Mesothelial cell of epicardium (in vitro differentiated cells): Measurements from ENCODE around the gene ST8SIA3. TPM values are rescaled to one million over a fixed set of nuclear protein-coding genes. Genes with fewer than 3 reads are reported as not detected.
A peak's percentile ranks its signal among the peaks of the same experiment; 100 is the strongest.

Source experiments
- DNase-seq, 2 experiments: peaks; one replicate each; pipeline ENCODE4 v3.0.0; 2021; ENCODE audit warnings: low spot score in 2 of 2; ENCODE audit not compliant: unreplicated experiment in 2 of 2
- H3K27ac Mint-ChIP-seq: 2 replicates; pipeline ENCODE4 v1.8.0; 2021; ENCODE audit warnings: mixed read lengths
- H3K27me3 Mint-ChIP-seq: 2 replicates; pipeline ENCODE4 v1.8.0; 2021; ENCODE audit warnings: low read depth, mixed read lengths
- H3K36me3 Mint-ChIP-seq: 2 replicates; pipeline ENCODE4 v1.8.0; 2021; ENCODE audit warnings: mixed read lengths
- H3K4me1 Mint-ChIP-seq: 2 replicates; pipeline ENCODE4 v1.8.0; 2021; ENCODE audit warnings: mixed read lengths
- H3K4me3 Mint-ChIP-seq: 2 replicates; pipeline ENCODE4 v1.8.0; 2021; ENCODE audit warnings: mild to moderate bottlenecking, moderate library complexity, mixed read lengths
- H3K9me3 Mint-ChIP-seq: 2 replicates; pipeline ENCODE4 v1.8.0; 2021; ENCODE audit warnings: mixed read lengths
- total RNA-seq: library from RNA; stranded (reverse); gene quantifications from 3 replicates; pipeline ENCODE4 v1.2.1, GENCODE V29; 2021
- TF ChIP-seq, protein P1 (sequence below): fragments of 200-600 bp; sonication (generic); IDR thresholded peaks from one replicate; pipeline ENCODE4 v1.5.0; 2021; ENCODE audit warnings: antibody characterized with exemption; ENCODE audit not compliant: unreplicated experiment

ST8SIA3 gene
- total RNA-seq, 1 donor from 2014 or later, result not detected

DNA sequence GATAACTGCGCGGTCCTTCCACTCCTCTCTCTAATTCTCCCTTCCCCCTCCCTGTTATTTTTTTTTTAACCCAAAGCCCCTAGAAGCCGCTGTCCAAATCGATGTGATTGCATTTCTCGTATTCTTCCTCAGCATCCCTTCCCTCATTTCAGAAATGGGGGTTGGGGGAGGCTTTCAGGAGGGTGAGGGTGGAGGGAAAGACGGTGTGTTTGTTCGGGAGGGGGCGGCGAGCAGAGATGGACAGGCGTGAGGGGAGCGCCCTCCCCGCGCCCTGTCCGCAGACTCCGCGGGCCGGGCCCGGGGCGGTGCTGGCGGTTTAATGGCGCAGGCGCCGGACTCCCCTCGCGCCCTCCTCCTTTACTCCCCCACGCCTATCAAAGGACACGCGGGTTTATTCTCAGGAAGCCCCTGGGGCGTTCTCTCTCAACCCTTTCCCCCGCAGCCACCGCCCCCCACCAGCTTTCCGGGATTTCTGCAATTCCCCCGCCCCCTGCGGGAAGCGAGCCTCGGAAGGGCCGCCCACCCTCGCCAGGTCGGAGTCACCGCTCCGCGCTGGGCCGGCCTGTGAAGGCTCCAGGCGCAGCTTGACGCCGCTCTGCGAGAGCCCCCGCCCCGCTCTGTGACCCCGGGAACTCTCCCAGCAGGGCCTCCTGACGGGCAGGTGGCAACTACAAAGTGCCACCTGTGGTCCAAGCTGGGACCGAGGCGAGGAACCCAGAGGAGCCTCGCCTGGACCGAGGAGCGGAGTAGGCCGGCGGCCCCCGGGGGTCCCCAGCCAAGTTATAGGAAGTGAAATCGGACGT is 981 bp downstream of the ST8SIA3 start:
- peaks cover 3% of the 10 kb centered on the region for H3K9me3 Mint-ChIP-seq
- no peak overlapping the region for H3K27ac Mint-ChIP-seq
- peaks cover 93% of the 10 kb centered on the region for H3K27me3 Mint-ChIP-seq
- peaks cover 10% of the 10 kb centered on the region for H3K4me1 Mint-ChIP-seq
- peak overlapping the region; percentile 26 for H3K4me3 Mint-ChIP-seq
- no peaks in the 10 kb centered on the region for H3K36me3 Mint-ChIP-seq
- TF ChIP-seq, protein P1, sequence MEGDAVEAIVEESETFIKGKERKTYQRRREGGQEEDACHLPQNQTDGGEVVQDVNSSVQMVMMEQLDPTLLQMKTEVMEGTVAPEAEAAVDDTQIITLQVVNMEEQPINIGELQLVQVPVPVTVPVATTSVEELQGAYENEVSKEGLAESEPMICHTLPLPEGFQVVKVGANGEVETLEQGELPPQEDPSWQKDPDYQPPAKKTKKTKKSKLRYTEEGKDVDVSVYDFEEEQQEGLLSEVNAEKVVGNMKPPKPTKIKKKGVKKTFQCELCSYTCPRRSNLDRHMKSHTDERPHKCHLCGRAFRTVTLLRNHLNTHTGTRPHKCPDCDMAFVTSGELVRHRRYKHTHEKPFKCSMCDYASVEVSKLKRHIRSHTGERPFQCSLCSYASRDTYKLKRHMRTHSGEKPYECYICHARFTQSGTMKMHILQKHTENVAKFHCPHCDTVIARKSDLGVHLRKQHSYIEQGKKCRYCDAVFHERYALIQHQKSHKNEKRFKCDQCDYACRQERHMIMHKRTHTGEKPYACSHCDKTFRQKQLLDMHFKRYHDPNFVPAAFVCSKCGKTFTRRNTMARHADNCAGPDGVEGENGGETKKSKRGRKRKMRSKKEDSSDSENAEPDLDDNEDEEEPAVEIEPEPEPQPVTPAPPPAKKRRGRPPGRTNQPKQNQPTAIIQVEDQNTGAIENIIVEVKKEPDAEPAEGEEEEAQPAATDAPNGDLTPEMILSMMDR, result no peak
- no peak for DNase-seq

GRCh38 chr18:57353940-57354461 is 1.6 kb downstream of the ST8SIA3 start:
- Mint-ChIP-seq H3K4me1 (peaks cover 10% of the 10 kb centered on the region), H3K27ac (no peak overlapping the region), H3K36me3 (no peaks in the 10 kb centered on the region), H3K4me3 (peak overlapping the region; percentile 41), H3K27me3 (peaks cover 94% of the 10 kb centered on the region), H3K9me3 (peaks cover 3% of the 10 kb centered on the region)
- peak; percentile 58 to 84 for DNase-seq
- TF ChIP-seq, protein P1, result no peak

- no peak for DNase-seq
- TF ChIP-seq, protein P1, result no peak
- Mint-ChIP-seq H3K4me1 (no peaks in the 10 kb centered on the region), H3K4me3 (no peak overlapping the region), H3K9me3 (peaks cover 3% of the 10 kb centered on the region), H3K27ac (no peak overlapping the region), H3K27me3 (peaks cover 88% of the 10 kb centered on the region), H3K36me3 (no peaks in the 10 kb centered on the region)
Measured at GRCh38 chr18:57359433-57359832, 7.1 kb downstream of the ST8SIA3 start.

- no peak for DNase-seq
- TF ChIP-seq, protein P1, result no peak
- Mint-ChIP-seq H3K27me3 (peaks cover 74% of the 10 kb centered on the region), H3K4me1 (no peaks in the 10 kb centered on the region), H3K4me3 (no peak overlapping the region), H3K27ac (no peak overlapping the region), H3K36me3 (no peaks in the 10 kb centered on the region), H3K9me3 (no peaks in the 10 kb centered on the region)
Measured at GRCh38 chr18:57362714-57363113, 10.4 kb downstream of the ST8SIA3 start.

DNA sequence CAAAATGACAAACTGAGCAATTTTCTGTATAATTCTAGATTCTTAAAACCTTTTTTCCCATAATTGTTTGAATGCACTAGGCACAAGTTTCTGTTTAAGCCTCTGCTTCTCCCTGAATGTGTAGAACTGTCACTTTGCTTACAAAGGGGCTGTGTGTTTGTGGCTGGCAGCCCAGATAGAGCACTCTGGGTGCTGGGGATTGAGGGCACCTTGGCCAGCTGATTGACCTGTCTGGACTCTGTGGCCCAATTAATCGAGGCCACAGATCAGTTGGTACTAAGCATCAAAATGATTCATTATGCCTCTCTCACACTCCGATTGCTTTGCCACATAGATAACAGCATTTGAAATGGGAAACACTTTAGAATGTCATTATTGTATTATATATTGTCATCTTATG is 12.1 kb downstream of the ST8SIA3 start:
- Mint-ChIP-seq H3K27ac (no peak overlapping the region), H3K27me3 (peaks cover 70% of the 10 kb centered on the region), H3K4me1 (no peaks in the 10 kb centered on the region), H3K36me3 (no peaks in the 10 kb centered on the region), H3K9me3 (no peaks in the 10 kb centered on the region), H3K4me3 (no peak overlapping the region)
- TF ChIP-seq, protein P1, result no peak
- DNase-seq, result no peak
